Measurements from ENCODE around the gene BOD1. TPM values are rescaled to one million over a fixed set of nuclear protein-coding genes. Genes with fewer than 3 reads are reported as not detected.

Gene BOD1
- total and polyA plus RNA-seq, 2 donors: 37.6 to 46.6 TPM

GRCh38 chr5:173630724-173631365 lies 14.4 kb upstream of the BOD1 start:
- H3K4me1 ChIP-seq (ENCODE audit: insufficient read depth): no peaks in the 10 kb centered on the region
- H3K27ac ChIP-seq (ENCODE audit: low read depth): no peak overlapping the region
- 52% methylated on average over 6 of the region's 6 CpGs for WGBS
- H3K4me3 ChIP-seq (ENCODE audit: low read depth, low read length): no peak overlapping the region
- H3K36me3 ChIP-seq (ENCODE audit: insufficient read depth): no peaks in the 10 kb centered on the region
- no peak for DNase-seq (ENCODE audit: extremely low spot score)

- no peaks in the 10 kb centered on the region for H3K4me1 ChIP-seq (ENCODE audit: insufficient read depth)
- DNase-seq (ENCODE audit: extremely low spot score): no peak
- H3K4me3 ChIP-seq (ENCODE audit: low read depth, low read length): no peak overlapping the region
- H3K36me3 ChIP-seq (ENCODE audit: insufficient read depth): no peaks in the 10 kb centered on the region
- 33% methylated on average over 1 of the region's 1 CpG for WGBS
- no peak overlapping the region for H3K27ac ChIP-seq (ENCODE audit: low read depth)
Measured at GRCh38 chr5:173629628-173630027, 13.2 kb upstream of the BOD1 start.

GRCh38 chr5:173628501-173628900 lies 12.1 kb upstream of the BOD1 start:
- DNase-seq (ENCODE audit: extremely low spot score): no peak
- Histone ChIP-seq H3K4me3 (ENCODE audit: low read depth, low read length) (no peak overlapping the region), H3K27ac (ENCODE audit: low read depth) (no peak overlapping the region), H3K4me1 (ENCODE audit: insufficient read depth) (no peaks in the 10 kb centered on the region), H3K36me3 (ENCODE audit: insufficient read depth) (no peaks in the 10 kb centered on the region)
- WGBS: 79% methylated on average over 6 of the region's 6 CpGs

GRCh38 chr5:173627860-173628392 lies 11.5 kb upstream of the BOD1 start:
- 55% methylated on average over 11 of the region's 11 CpGs for WGBS
- Histone ChIP-seq H3K36me3 (ENCODE audit: insufficient read depth) (no peaks in the 10 kb centered on the region), H3K4me1 (ENCODE audit: insufficient read depth) (no peaks in the 10 kb centered on the region), H3K4me3 (ENCODE audit: low read depth, low read length) (no peak overlapping the region), H3K27ac (ENCODE audit: low read depth) (no peak overlapping the region)
- no peak for DNase-seq (ENCODE audit: extremely low spot score)

- no peak for DNase-seq (ENCODE audit: extremely low spot score)
- H3K4me3 ChIP-seq (ENCODE audit: low read depth, low read length): no peak overlapping the region
- H3K36me3 ChIP-seq (ENCODE audit: insufficient read depth): no peaks in the 10 kb centered on the region
- H3K4me1 ChIP-seq (ENCODE audit: insufficient read depth): no peaks in the 10 kb centered on the region
- 86% methylated on average over 4 of the region's 4 CpGs for WGBS
- H3K27ac ChIP-seq (ENCODE audit: low read depth): no peak overlapping the region
Measured at GRCh38 chr5:173627271-173627670, 10.8 kb upstream of the BOD1 start.

- H3K4me1 ChIP-seq (ENCODE audit: insufficient read depth): no peaks in the 10 kb centered on the region
- WGBS: 75% methylated on average over 3 of the region's 3 CpGs
- H3K36me3 ChIP-seq (ENCODE audit: insufficient read depth): no peaks in the 10 kb centered on the region
- no peak overlapping the region for H3K4me3 ChIP-seq (ENCODE audit: low read depth, low read length)
- no peak overlapping the region for H3K27ac ChIP-seq (ENCODE audit: low read depth)
- no peak for DNase-seq (ENCODE audit: extremely low spot score)
Measured at GRCh38 chr5:173626505-173626820, 10.0 kb upstream of the BOD1 start.

- H3K4me1 ChIP-seq (ENCODE audit: insufficient read depth): no peaks in the 10 kb centered on the region
- DNase-seq (ENCODE audit: extremely low spot score): no peak
- H3K27ac ChIP-seq (ENCODE audit: low read depth): no peak overlapping the region
- H3K4me3 ChIP-seq (ENCODE audit: low read depth, low read length): no peak overlapping the region
- no peaks in the 10 kb centered on the region for H3K36me3 ChIP-seq (ENCODE audit: insufficient read depth)
- WGBS: 80% methylated on average over 6 of the region's 6 CpGs
Measured at GRCh38 chr5:173625673-173626504, 9.4 kb upstream of the BOD1 start.

- Histone ChIP-seq H3K27ac (ENCODE audit: low read depth) (no peak overlapping the region), H3K36me3 (ENCODE audit: insufficient read depth) (no peaks in the 10 kb centered on the region), H3K4me3 (ENCODE audit: low read depth, low read length) (no peak overlapping the region), H3K4me1 (ENCODE audit: insufficient read depth) (no peaks in the 10 kb centered on the region)
- WGBS: 71% methylated on average over 3 of the region's 3 CpGs
- no peak for DNase-seq (ENCODE audit: extremely low spot score)
Measured at GRCh38 chr5:173625261-173625660, 8.8 kb upstream of the BOD1 start.

GRCh38 chr5:173624282-173624681 lies 7.8 kb upstream of the BOD1 start:
- Histone ChIP-seq H3K27ac (ENCODE audit: low read depth) (no peak overlapping the region), H3K36me3 (ENCODE audit: insufficient read depth) (no peaks in the 10 kb centered on the region), H3K4me3 (ENCODE audit: low read depth, low read length) (no peak overlapping the region), H3K4me1 (ENCODE audit: insufficient read depth) (no peaks in the 10 kb centered on the region)
- DNase-seq (ENCODE audit: extremely low spot score): no peak
- WGBS: 90% methylated on average over 5 of the region's 5 CpGs

- no peak for DNase-seq (ENCODE audit: extremely low spot score)
- Histone ChIP-seq H3K27ac (ENCODE audit: low read depth) (no peak overlapping the region), H3K4me1 (ENCODE audit: insufficient read depth) (no peaks in the 10 kb centered on the region), H3K36me3 (ENCODE audit: insufficient read depth) (no peaks in the 10 kb centered on the region), H3K4me3 (ENCODE audit: low read depth, low read length) (no peak overlapping the region)
- WGBS: 100% methylated on average over 1 of the region's 1 CpG
Measured at GRCh38 chr5:173623789-173624188, 7.3 kb upstream of the BOD1 start.

- no peak for DNase-seq (ENCODE audit: extremely low spot score)
- no peaks in the 10 kb centered on the region for H3K4me1 ChIP-seq (ENCODE audit: insufficient read depth)
- 82% methylated on average over 10 of the region's 10 CpGs for WGBS
Measured at GRCh38 chr5:173623296-173623771, 6.9 kb upstream of the BOD1 start.

GRCh38 chr5:173622183-173623047 lies 6.0 kb upstream of the BOD1 start:
- DNase-seq (ENCODE audit: extremely low spot score): no peak
- Histone ChIP-seq H3K27ac (ENCODE audit: low read depth) (no peak overlapping the region), H3K36me3 (ENCODE audit: insufficient read depth) (no peaks in the 10 kb centered on the region), H3K4me3 (ENCODE audit: low read depth, low read length) (no peak overlapping the region), H3K4me1 (ENCODE audit: insufficient read depth) (no peaks in the 10 kb centered on the region)
- WGBS: 86% methylated on average over 19 of the region's 19 CpGs

More at GRCh38 chr5:173623296-173623771, 6.9 kb upstream of the BOD1 start:
- H3K4me3 ChIP-seq (ENCODE audit: low read depth, low read length): no peak overlapping the region
- H3K36me3 ChIP-seq (ENCODE audit: insufficient read depth): no peaks in the 10 kb centered on the region
- H3K27ac ChIP-seq (ENCODE audit: low read depth): no peak overlapping the region

- no peak overlapping the region for H3K4me3 ChIP-seq (ENCODE audit: low read depth, low read length)
- DNase-seq (ENCODE audit: extremely low spot score): no peak
- 71% methylated on average over 3 of the region's 3 CpGs for WGBS
Measured at GRCh38 chr5:173620784-173621183, 4.3 kb upstream of the BOD1 start.

More at GRCh38 chr5:173620784-173621183, 4.3 kb upstream of the BOD1 start:
- Histone ChIP-seq H3K27ac (ENCODE audit: low read depth) (no peak overlapping the region), H3K4me1 (ENCODE audit: insufficient read depth) (peaks cover 1% of the 10 kb centered on the region), H3K36me3 (ENCODE audit: insufficient read depth) (no peaks in the 10 kb centered on the region)
